HG02610 (cell line): ENCODE results near the gene SLAMF1.

Experiments
- ATAC-seq: cut with Tn5 transposase; IDR thresholded peaks from one replicate; pipeline ENCODE4 v1.9.1; 2021; ENCODE audit warnings: mild to moderate bottlenecking, moderate library complexity; ENCODE audit not compliant: unreplicated experiment

SLAMF1 gene

DNA sequence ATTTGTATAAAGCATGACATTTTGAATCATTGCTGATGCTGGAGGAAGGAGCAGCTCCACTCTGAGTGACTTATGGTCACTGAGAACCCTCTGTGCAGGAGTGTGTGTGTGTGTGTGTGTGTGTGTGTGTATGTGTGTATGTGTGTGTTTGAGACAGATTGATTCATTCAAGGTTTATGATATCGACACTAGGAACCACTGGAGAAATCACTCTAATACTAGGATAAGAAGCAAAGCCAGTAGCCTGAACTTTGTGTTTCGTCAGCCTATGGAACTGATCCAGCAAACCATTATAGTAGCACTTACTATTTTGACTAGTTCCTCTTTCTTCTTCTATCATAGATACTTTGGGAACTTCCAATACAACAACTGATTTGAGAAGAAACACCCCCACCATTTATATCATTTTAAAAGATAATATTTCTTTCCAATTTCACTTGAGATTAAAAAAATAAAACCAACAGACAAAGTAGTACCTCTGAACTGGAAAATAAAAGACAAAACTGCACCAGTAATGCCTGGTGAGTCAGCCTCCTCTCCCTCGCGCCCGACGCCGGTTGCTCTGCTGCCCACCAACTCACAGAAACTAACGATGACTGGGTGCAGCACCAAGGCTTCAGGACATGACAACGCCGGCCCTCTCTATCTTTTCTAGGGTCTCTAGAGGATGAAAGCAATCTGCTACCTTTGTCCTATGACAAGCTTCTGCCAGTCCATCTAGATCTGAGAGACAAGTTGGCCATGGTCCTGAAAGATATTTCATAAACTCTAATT lies 20.9 kb downstream of the SLAMF1 start:
- ATAC-seq, result peak; percentile 1

DNA sequence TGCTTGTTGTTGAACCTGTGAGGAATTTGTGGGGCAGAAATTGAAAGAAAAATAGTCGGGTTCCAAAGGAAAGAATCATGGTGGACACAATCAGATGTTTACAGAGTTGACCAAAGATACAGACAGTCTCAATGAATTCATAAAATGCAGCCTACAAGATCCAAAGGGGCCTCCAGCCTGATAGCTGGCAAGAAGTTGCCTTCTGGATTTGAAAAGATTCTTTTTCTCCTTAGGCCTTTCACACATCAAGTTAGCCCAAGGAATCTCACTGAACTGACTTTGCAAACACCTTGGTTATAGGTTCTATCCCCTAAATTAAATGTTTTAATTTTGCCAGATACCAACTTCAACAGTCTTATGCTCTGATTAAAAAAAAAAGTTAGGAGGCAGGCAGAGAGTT lies 21.5 kb downstream of the SLAMF1 start:
- ATAC-seq, result no peak

DNA sequence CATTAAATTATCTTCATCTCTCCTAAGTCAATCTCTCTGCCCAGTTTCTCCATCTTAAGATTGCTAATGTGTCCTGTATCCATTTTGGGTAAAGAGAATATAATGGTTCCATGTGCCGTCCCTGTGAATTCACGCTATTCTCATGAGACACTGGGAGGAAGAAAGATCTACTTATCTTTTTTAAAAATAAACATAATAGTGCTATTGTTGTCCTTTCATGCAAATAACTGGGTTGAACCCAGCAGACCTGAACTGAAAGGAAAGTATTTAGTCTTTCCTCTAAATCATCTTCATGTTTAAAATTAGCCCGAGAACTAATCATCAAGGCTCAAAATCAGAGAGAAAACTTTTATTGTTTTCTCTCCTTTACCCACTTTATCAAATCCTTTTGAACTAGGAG lies 22.4 kb downstream of the SLAMF1 start:
- ATAC-seq, result no peak

DNA sequence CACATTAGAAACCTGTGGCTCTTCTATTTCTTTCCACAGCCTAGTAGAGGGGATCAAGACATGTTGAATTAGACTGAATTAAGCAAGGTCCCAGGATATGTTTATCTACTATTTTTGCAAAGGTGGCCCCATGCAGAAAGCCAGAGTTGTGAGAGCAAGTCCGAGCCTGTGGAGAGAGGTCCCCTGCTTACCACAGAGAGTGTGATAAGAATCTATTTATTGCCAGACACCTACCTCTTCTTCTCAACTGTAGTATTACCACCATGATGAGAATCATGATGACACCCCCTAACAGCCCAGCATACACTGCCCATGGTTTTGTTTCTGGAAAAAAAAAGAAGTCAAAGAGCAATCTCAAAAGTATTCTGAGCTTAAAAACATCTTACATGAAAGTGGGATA lies 23.0 kb downstream of the SLAMF1 start:
- ATAC-seq, result no peak

DNA sequence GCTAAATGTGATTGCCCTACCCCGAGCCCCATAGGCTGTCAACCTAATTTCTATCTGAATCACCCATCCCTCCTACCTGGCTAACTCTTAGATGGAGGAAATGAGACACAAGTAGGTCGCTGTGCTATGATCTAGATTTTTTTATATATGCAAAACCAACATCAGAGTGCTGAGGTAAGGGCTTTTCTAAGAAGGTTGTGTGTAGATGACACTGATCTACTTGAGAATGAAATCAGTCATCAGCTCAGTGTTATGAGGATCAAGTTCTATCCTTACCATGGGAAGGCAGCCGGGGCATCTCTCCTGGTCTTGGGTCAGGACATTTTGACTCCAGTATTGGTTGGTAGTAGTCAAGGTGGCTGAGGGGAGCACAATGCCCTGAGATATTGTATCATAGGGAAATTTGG lies 23.6 kb downstream of the SLAMF1 start:
- no peak for ATAC-seq

DNA sequence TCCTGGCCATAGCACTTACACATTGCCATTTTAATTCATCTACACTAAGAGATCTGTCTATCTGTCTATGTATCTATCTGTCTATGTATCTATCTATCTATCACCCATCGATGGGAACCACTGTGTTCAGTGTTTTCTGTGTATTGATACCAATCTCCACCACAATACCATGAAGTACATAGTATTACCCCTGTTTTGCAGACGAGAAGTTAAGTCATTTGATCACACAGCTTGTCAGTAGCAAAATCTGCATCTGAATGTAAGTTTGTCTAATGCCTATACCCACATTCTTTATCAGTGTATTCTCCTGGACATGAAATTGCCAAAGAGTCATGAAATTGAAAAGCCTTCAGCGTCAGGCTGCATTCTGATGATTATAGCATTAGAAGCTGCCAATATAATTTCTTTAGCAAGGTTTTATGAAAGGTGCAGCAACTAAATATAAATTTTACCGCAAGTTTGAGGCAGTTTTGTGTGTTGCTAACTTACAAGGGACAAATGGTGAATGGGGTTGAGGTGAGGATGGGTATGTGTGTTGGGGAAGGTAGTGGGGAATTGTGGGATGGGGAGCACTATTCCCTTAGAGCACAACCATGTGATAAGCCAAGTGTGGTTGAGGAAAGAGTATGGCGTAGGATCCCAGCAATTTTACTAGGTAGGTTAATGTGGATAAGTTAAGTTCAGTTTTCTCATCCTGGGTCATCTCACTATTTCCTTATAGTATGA lies 24.2 kb downstream of the SLAMF1 start:
- no peak for ATAC-seq

DNA sequence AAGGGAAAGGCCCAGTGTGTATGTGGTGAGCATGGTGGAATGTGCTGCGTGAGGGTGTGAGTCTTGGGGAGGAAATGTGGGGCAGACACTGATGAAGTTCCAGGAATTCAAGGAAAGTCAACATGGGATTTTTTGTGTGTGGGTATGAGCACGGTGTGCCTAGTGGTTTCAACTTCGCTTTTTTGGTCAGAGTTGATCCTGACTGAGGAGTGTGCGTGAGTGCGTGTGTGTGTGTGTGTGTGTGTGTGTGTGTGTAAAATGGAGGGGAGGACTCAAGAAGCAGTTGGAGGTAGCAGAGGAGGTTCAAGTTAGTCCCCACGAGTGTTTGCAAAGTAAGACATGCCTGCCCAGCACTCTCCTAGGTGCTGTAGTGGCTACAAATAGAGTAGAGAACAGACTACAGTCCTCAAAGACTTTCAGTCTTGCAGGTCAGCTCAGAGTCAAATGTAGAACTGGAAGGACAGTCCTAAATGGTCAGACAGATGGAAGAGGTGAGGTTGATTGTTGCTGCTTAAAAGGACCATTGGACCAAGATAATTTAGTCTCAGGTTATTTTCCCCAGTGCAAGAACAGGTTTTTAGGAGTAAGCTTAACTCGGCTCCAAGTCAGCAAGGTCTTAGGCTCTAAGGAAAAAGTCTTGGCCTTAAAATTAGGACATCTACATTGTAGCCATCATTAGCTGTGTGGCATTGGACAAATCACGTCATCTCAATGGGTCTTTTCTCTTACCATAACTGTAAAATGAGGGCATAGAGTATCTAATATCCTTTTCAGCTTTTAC lies 25.0 kb downstream of the SLAMF1 start:
- ATAC-seq, result no peak

DNA sequence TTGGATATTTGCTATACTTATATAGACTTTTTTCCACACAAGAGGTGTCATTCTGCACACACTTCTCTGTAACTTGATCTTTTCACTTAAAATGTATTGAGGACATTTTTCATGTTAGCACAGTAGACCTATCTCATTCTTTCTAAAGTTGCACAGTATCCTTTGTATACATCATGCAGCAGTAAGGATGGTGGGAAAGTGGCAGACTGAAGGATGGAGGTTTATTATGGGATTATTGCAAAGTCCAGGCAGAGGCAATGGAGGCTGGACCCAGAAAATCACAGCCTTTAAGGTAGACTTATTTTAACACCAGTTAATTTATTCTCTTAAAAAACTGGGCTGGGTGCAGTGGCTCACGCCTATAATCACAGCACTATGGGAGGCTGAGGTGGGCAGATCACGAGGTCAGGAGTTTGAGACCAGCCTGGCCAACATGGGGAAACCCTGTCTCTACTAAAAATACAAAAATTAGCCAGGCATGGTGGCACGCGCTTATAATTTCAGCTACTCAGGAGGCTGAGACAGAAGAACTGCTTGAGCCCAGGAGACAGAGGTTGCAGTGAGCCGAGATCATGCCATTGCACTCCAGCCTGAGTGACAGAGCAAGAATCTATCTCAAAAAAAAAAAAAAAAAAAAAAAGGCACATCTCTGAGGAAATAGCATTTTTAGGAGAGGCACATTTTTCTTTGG lies 25.8 kb downstream of the SLAMF1 start:
- no peak for ATAC-seq

DNA sequence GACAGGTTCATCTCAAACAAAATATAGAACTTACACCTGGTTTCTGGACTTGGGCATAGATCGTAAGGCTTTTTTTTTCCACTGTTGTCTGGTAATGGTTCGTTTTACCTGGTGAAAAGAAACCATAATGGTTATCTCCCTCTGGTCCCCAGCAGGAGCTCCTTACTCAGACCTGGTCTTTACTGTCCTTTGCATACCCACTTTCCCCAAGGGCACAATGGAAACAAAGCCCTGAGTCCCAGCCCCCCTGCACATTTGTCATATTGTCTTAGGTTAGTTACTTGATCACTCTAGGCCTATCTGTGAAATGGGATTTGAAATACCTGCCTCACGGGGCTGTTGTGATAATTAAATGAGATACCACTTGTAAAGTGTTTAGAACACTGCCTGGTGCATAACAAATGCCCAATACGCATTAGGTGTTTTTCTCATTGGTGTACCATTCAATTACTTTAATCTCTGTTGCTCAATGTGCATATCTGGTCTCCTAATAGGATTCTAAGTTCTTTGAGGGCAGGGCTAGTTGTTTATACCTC lies 27.0 kb downstream of the SLAMF1 start:
- no peak for ATAC-seq

DNA sequence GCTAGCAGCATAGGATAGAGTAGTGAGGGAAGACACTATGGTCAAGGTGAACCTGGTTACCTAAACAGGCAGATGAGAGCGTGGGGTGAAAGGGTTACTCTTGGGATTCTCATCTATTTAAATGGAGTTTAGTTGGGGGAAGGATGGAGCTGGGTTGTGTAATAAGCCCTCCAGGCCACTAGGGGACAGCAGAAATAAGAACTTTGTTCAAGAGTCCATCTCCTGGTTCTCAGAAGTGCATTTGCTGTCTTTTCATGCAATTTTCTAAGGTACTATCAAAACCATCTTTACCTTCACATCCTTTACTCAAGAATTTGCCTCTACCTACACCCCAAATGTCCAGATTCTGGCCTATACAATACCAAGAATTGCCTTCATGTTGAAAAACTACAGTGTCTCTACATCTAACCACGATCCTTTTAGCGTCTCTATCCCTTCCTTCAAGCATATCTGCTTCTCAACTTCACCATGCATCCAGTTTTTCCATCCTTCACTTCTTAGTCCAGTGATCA lies 28.0 kb downstream of the SLAMF1 start:
- ATAC-seq, result no peak

DNA sequence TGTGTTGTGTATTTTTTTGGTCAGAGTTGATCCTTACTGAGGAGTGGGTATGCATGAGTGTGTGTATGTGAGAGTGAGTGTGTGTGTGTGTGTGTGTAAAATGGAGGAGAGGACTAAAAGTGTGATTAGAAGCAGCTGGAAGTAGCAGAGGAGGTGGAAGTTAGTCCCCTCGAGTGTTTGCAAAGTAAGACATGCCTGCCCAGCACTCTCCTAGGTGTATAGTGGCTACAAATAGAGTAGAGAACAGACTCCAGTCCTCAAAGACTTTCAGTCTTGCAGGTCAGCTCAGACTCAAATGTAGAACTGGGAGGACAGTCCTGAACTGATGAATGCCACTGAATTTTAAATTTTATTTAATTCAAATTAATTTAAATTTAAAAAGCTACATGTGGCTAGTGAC lies 28.5 kb downstream of the SLAMF1 start:
- no peak for ATAC-seq

DNA sequence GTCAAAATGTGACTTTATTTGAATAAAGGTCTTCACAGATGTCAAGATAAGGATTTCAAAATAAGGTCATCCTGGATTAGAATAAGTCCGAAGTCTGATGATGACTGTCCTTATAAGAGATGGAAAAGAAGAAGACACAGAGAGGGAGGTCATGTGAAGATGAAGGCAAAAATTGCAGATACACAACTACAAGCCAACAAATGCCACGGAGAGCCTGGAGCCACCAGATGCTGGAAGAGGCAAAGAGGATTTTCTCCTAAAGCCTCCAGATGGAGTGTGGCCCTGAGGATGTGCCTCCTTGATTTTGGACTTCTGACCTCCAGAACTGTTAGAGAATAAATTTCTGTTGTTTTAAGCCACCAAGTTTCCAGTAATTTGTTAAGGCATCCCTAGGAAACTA lies 31.2 kb downstream of the SLAMF1 start:
- no peak for ATAC-seq

DNA sequence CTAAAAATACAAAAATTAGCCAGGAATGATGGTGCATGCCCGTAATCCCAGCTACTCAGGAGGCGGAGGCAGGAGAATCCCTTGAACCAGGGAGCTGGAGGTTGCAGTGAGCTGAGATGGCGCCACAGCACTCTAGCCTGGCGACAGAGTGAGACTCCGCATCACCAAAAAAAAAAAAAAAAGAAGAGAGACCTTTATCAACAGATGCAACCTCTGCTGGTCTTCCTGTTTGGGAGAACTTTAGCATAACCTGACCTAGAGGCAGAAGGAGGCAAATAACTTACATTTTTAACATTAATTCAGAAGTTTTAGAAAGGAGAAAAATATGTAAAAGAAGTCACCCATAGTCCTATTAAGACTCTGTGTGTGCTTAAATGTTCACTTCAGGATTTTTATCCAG lies 32.4 kb downstream of the SLAMF1 start:
- no peak for ATAC-seq

DNA sequence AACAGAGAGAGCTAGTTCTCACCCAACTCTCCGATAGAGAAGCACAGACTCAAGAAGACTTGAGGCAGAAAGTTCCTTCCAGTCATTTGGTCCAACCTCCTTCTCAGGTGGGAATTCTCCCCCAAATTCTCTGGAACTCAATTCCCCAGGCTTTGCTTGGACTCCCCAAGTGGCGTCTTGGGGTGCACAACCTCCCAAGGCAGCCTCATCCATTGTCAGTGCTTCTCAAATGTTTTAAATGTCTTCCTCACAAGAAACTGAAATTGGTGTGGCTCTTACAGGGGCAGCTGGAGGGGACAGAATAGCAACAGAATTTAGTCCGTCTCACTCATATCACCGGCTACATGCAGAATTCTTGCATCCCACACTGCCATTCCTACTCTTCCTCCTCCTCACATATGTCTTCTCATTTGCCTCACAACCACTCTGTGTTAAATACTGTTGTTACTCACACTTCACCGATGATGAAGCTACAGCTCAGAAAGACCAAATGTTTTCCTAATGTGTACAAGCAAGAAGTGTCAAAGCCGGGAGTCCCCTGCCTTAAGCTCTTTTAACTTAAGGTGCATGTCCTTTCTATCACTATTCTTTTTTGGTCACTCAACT lies 34.1 kb downstream of the SLAMF1 start:
- ATAC-seq, result no peak

DNA sequence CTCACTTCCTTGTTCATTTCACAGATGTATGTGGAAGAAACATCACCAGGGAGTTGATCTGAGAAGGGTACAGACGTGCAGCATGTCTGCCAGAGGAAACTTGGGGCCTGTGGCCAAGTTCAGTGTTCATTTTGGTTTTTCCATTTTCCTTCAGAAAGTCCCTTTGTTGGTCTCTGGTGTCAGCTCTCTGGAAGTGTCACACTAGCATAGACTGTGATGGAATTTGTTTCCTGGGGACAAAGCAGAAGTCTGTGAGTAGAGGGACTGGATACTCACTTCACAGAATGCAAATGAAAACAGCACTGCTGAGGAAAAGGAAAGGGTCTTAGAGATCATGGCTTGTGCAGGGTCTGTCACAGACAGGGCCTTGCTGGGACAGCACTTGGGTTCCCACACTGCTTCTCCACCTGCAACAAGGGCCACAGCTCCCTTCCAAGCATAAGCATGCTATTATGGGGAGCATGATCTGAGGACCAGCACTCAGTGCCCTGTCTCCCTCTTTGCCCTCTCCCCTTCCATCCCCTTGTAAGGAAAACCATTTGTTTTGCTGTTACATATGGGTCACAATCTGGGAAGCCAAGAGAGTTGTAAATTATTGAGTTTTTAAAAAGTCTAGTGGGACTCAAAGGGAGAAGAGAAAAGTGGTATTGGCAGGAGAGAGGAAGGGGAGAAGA lies 36.1 kb downstream of the SLAMF1 start:
- no peak for ATAC-seq

DNA sequence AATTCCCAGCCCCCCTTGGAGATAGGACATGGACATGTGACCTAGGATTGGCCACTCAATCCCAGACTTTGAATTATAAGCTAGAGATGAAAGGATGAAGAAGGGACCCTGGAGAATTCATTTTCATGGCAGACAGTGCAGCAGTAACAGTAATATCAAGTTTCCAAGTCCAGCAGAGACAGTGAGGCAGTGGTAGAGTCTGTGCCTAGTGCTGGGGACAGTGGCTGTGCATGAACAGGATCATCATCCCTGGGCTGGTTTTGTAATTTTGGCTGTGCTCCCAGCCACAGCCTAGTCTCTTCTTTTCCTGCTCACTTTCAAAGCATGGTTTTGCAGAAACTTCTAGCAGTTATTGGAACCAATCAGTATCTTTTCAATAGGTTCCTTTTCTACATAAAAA lies 37.9 kb downstream of the SLAMF1 start:
- ATAC-seq, result no peak

DNA sequence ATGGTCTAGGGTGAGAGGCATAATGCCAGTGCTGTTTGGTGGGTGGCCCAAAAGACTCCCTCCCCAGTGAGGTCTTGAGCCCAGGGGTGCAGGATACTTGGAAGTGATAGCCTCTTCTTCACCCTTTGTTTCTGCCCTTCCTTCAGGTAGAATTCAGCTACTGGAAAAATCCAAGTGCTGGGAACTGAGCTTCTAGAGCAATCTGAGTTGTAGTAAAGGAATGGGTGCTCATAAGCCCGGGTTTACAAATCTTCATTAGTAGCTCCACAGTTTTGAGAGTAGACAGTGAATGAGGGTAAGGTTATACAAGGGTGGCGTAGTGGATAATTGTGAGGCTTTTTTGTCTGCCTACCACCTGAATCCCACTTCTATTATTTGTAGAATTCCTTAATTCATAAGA lies 38.3 kb downstream of the SLAMF1 start:
- peak; percentile 15 for ATAC-seq

DNA sequence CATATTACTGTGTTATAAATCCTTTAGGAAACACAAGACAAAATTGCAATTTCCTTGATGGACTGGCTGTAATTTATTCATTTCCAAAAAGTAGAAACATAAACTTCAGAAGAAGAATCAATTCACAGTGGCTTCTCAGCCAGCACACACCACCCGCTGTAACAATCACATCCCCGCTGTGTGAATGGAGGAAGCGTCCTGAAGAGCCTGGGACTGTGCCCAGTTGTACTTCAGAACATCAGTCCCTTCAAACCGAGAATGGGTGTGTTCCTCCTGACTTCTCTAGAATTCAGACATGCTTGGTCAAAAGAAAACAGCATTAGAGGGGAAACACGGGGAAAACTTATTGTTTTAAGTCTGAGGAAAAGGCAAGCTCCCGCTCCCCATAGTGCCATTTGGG lies 38.8 kb downstream of the SLAMF1 start:
- peak; percentile 35 for ATAC-seq

DNA sequence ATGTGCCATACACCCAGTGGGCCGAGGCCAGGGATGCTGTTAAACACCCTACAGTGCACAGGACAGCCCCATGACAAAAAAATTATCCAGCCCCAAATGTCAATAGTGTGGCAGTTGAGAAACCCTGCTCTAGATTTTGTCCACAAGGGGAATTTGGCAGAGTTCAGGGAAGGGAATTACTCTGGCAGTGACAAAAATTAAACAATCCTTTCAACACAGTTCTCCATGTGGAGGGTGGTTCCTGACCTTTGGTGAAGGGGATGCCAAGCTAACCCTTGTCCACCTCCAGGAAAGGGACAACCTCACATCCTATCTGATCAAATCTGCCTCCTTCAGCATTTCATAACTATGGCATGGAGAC lies 39.2 kb downstream of the SLAMF1 start:
- peak; percentile 9 for ATAC-seq
